Ovary (tissue), 3 donors: ENCODE data around the gene TPRG1.

Experiments
- CTCF ChIP-seq, 3 donors: fragments of 450-650 bp in 2 of 3; fragments of 200-600 bp in 1 of 3; IDR thresholded peaks; one replicate each; pipeline versions ENCODE4 v1.5.1 to v1.8.0; 2016 to 2022; ENCODE audit warnings: antibody characterized with exemption in 3 of 3, mild to moderate bottlenecking in 1 of 3
- EP300 ChIP-seq: sonication (generic); formaldehyde crosslinking; IDR thresholded peaks from one replicate; pipeline ENCODE4 v1.6.1; 2017; ENCODE audit warnings: antibody characterized with exemption
- donor health status: DM: no; HTN: no; CAD: no.

GRCh38 chr3:189227249-189227648, 55.5 kb downstream of the TPRG1 start:
- TF ChIP-seq CTCF (IDR thresholded peaks at IDR 0.05) (no peak), EP300 (no peak)
